H9 (cell line): ENCODE measurements around the gene NRXN3. TPM values are rescaled to one million over a fixed set of nuclear protein-coding genes. Genes with fewer than 3 reads are reported as not detected.

Experiments used
- DNase-seq: peaks from one replicate; pipeline ENCODE4 v3.0.0-alpha.2; 2017
- H2AFZ ChIP-seq: one replicate; pipeline ENCODE4 v1.6.1; 2013; ENCODE audit warnings: mild to moderate bottlenecking, low read length, control low read depth, moderate library complexity
- H2AK5ac ChIP-seq: 2 replicates; pipeline ENCODE4 v1.6.1; 2013; ENCODE audit warnings: low read length, control low read depth, mixed read lengths; ENCODE audit not compliant: insufficient read length
- H2BK120ac ChIP-seq: one replicate; pipeline ENCODE4 v1.6.1; 2013; ENCODE audit warnings: low read depth, mild to moderate bottlenecking, low read length, control low read depth, inconsistent platforms; ENCODE audit not compliant: poor library complexity, severe bottlenecking
- H2BK12ac ChIP-seq: 2 replicates; pipeline ENCODE4 v1.6.1; 2013; ENCODE audit warnings: low read length, control low read depth, mixed read lengths, low read depth; ENCODE audit not compliant: insufficient read length
- H2BK15ac ChIP-seq: 2 replicates; pipeline ENCODE4 v1.6.1; 2013; ENCODE audit warnings: low read depth, low read length, control low read depth
- H2BK20ac ChIP-seq: one replicate; pipeline ENCODE4 v1.6.1; 2013; ENCODE audit warnings: low read depth, mild to moderate bottlenecking, low read length, control low read depth, inconsistent platforms; ENCODE audit not compliant: poor library complexity, severe bottlenecking
- H2BK5ac ChIP-seq: 2 replicates; pipeline ENCODE4 v1.6.1; 2013; ENCODE audit warnings: low read length, control low read depth, mixed read lengths; ENCODE audit not compliant: insufficient read length
- H3K14ac ChIP-seq: 2 replicates; pipeline ENCODE4 v1.6.1; 2013; ENCODE audit warnings: low read length, control low read depth; ENCODE audit not compliant: insufficient read depth
- H3K18ac ChIP-seq: 2 replicates; pipeline ENCODE4 v1.6.1; 2013; ENCODE audit warnings: low read depth, mild to moderate bottlenecking, mixed read lengths, low read length, control low read depth; ENCODE audit not compliant: insufficient read length
- H3K23ac ChIP-seq: 2 replicates; pipeline ENCODE4 v1.6.1; 2013; ENCODE audit warnings: low read length, control low read depth, mixed read lengths, low read depth; ENCODE audit not compliant: insufficient read length
- H3K23me2 ChIP-seq: 2 replicates; pipeline ENCODE4 v1.6.1; 2013; ENCODE audit warnings: low read depth, mild to moderate bottlenecking, mixed read lengths, low read length, control low read depth; ENCODE audit not compliant: insufficient read length, poor library complexity, severe bottlenecking
- H3K27ac ChIP-seq: 2 replicates; pipeline ENCODE4 v1.5.1; 2013; ENCODE audit warnings: low read length, control low read depth, mixed read lengths, low read depth; ENCODE audit not compliant: insufficient read length
- H3K27me3 ChIP-seq: 2 replicates; pipeline ENCODE4 v1.6.1; 2013; ENCODE audit warnings: low read length, control low read depth, inconsistent platforms; ENCODE audit not compliant: insufficient read depth
- H3K4ac ChIP-seq: 2 replicates; pipeline ENCODE4 v1.6.1; 2013; ENCODE audit warnings: low read depth, mild to moderate bottlenecking, control low read depth, inconsistent platforms, low read length, moderate library complexity
- H3K4me1 ChIP-seq: 2 replicates; pipeline ENCODE4 v1.6.1; 2013; ENCODE audit warnings: low read length, control low read depth, inconsistent platforms; ENCODE audit not compliant: insufficient read depth
- H3K4me2 ChIP-seq: 2 replicates; pipeline ENCODE4 v1.6.1; 2013; ENCODE audit warnings: low read length, control low read depth, mixed read lengths; ENCODE audit not compliant: insufficient read length, insufficient read depth
- H3K56ac ChIP-seq: 2 replicates; pipeline ENCODE4 v1.6.1; 2013; ENCODE audit warnings: low read depth, mild to moderate bottlenecking, mixed read lengths, low read length, control low read depth; ENCODE audit not compliant: insufficient read length
- H3K79me1 ChIP-seq: 2 replicates; pipeline ENCODE4 v1.6.1; 2013; ENCODE audit warnings: low read depth, mild to moderate bottlenecking, moderate library complexity, low read length, control low read depth, inconsistent platforms; ENCODE audit not compliant: insufficient read depth, poor library complexity, severe bottlenecking
- H3K79me2 ChIP-seq: 2 replicates; pipeline ENCODE4 v1.6.1; 2013; ENCODE audit warnings: low read length, control low read depth, inconsistent platforms; ENCODE audit not compliant: insufficient read depth
- H3K9ac ChIP-seq: 2 replicates; pipeline ENCODE4 v1.6.1; 2013; ENCODE audit warnings: low read length, control low read depth, mixed read lengths; ENCODE audit not compliant: insufficient read length; ENCODE audit errors: extremely low read depth
- H3K9me3 ChIP-seq: one replicate; pipeline ENCODE4 v1.6.1; 2013; ENCODE audit warnings: low read depth, low read length, inconsistent platforms; ENCODE audit not compliant: control insufficient read depth
- H3T11ph ChIP-seq: one replicate; pipeline ENCODE4 v1.6.1; 2013; ENCODE audit warnings: mild to moderate bottlenecking, low read length, control low read depth, inconsistent platforms
- H4K20me1 ChIP-seq: one replicate; pipeline ENCODE4 v1.6.1; 2013; ENCODE audit not compliant: control insufficient read depth, insufficient read length, insufficient read depth
- H4K5ac ChIP-seq: 2 replicates; pipeline ENCODE4 v1.6.1; 2013; ENCODE audit warnings: low read depth, mild to moderate bottlenecking, mixed read lengths, low read length, control low read depth; ENCODE audit not compliant: insufficient read length
- H4K8ac ChIP-seq: replicated peaks from 2 replicates; pipeline ENCODE4 v1.6.1; 2013; ENCODE audit warnings: low read length, control low read depth, mixed read lengths, low read depth; ENCODE audit not compliant: insufficient read length
- H4K91ac ChIP-seq: 2 replicates; pipeline ENCODE4 v1.6.1; 2013; ENCODE audit warnings: low read depth, mild to moderate bottlenecking, moderate library complexity, mixed read lengths, low read length, control low read depth; ENCODE audit not compliant: insufficient read length
- H3K27ac Mint-ChIP-seq, 3 experiments: 2 replicates in 2 of 3; 3 replicates in 1 of 3; pipeline ENCODE4 v1.8.0; 2020 to 2021; ENCODE audit warnings: mixed read lengths in 3 of 3, mild to moderate bottlenecking in 1 of 3, moderate library complexity in 1 of 3
- H3K27me3 Mint-ChIP-seq: 2 replicates; pipeline ENCODE4 v1.8.0; 2021; ENCODE audit warnings: low read depth, mild to moderate bottlenecking, moderate library complexity, mixed read lengths
- H3K36me3 Mint-ChIP-seq, 3 experiments: 2 replicates in 2 of 3; 3 replicates in 1 of 3; pipeline ENCODE4 v1.8.0; 2020 to 2021; ENCODE audit warnings: low read depth in 3 of 3, mixed read lengths in 3 of 3; ENCODE audit not compliant: insufficient read depth in 1 of 3
- H3K4me1 Mint-ChIP-seq, 2 experiments: 2 replicates each; pipeline ENCODE4 v1.8.0; 2020; ENCODE audit warnings: mixed read lengths in 2 of 2
- H3K4me3 Mint-ChIP-seq, 2 experiments: 2 replicates in 1 of 2; 3 replicates in 1 of 2; pipeline ENCODE4 v1.8.0; 2020 to 2021; ENCODE audit warnings: mild to moderate bottlenecking in 2 of 2, mixed read lengths in 2 of 2, moderate library complexity in 1 of 2
- H3K9me3 Mint-ChIP-seq, 2 experiments: 2 replicates in 1 of 2; 3 replicates in 1 of 2; pipeline ENCODE4 v1.8.0; 2020; ENCODE audit warnings: mild to moderate bottlenecking in 2 of 2, mixed read lengths in 2 of 2, moderate library complexity in 1 of 2
- WGBS: extraction: QIAGEN DNeasy Blood & Tissue Kit; methylation state at CpG from one replicate; pipeline ENCODE4 v1.1.7; 2013; ENCODE audit warnings: missing lambda C conversion rate, low lambda C conversion rate, mixed read lengths; ENCODE audit not compliant: insufficient read length; ENCODE audit errors: extremely low coverage; 5-methylcytosine and 5-hydroxymethylcytosine counted together
- total RNA-seq: library from RNA; stranded (reverse); gene quantifications from 2 replicates; pipeline ENCODE4 v1.2.1, GENCODE V29; 2021
- TF ChIP-seq, protein P1 (sequence below): fragments of 200-600 bp; sonication (generic); conservative IDR thresholded peaks from 3 replicates; pipeline ENCODE4 v1.8.0; 2021; ENCODE audit warnings: antibody characterized with exemption, mild to moderate bottlenecking

Gene NRXN3
- total RNA-seq, 1 experiment from 2014 or later = 1.8 TPM

DNA sequence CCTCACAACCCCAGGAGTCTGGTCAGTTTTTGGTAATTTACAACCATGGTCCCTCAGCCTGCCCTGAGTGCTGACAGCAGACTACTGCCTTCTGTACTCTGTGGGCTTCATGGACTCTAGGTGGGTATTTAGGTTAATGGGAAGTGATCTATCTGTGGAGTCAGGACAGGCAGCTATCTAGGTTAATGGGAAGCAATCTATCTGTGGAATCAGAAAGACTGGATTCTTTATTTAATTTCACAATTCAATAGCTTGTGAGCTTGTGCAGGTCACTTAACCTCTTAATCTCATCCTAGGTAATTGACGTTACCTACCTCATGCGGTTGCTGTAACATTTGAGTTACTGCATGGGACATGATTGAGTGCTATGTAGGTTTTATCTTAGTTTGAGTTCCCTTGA lies 777.5 kb downstream of the NRXN3 start:
- H3K79me1 ChIP-seq = no peaks in the 10 kb centered on the region
- H3K9ac ChIP-seq = no peak overlapping the region
- no peak overlapping the region for H2AFZ ChIP-seq
- Mint-ChIP-seq H3K36me3 (no peaks in the 10 kb centered on the region), H3K9me3 (no peaks in the 10 kb centered on the region), H3K27me3 (peaks cover 12% of the 10 kb centered on the region), H3K27ac (no peak overlapping the region), H3K4me3 (no peak overlapping the region), H3K4me1 (peaks cover 0 to 6% of the 10 kb centered on the region in 2 experiments; a peak in 3 of 4 replicates)
- H3K4me2 ChIP-seq = no peak overlapping the region
- H3K56ac ChIP-seq = no peak overlapping the region
- no peak overlapping the region for H4K8ac ChIP-seq
- no peak overlapping the region for H2BK120ac ChIP-seq
- no peak overlapping the region for H3K4ac ChIP-seq
- no peak overlapping the region for H3T11ph ChIP-seq
- H2AK5ac ChIP-seq = no peak overlapping the region
- no peak overlapping the region for H3K18ac ChIP-seq
- no peaks in the 10 kb centered on the region for H3K79me2 ChIP-seq
- no peak overlapping the region for H2BK5ac ChIP-seq
- H3K23me2 ChIP-seq = no peaks in the 10 kb centered on the region
- no CpG with 5 or more reads among the region's 2 CpGs for WGBS
- H3K27ac ChIP-seq = no peak overlapping the region
- H4K5ac ChIP-seq = no peak overlapping the region
- no peak overlapping the region for H3K14ac ChIP-seq
- H3K9me3 ChIP-seq = no peaks in the 10 kb centered on the region
- H2BK12ac ChIP-seq = no peak overlapping the region
- no peaks in the 10 kb centered on the region for H4K20me1 ChIP-seq
- no peak overlapping the region for H4K91ac ChIP-seq
- H2BK20ac ChIP-seq = no peak overlapping the region
- DNase-seq = no peak
- no peak overlapping the region for H2BK15ac ChIP-seq
- no peak overlapping the region for H3K23ac ChIP-seq
- H3K27me3 ChIP-seq = no peaks in the 10 kb centered on the region
- TF ChIP-seq, protein P1, sequence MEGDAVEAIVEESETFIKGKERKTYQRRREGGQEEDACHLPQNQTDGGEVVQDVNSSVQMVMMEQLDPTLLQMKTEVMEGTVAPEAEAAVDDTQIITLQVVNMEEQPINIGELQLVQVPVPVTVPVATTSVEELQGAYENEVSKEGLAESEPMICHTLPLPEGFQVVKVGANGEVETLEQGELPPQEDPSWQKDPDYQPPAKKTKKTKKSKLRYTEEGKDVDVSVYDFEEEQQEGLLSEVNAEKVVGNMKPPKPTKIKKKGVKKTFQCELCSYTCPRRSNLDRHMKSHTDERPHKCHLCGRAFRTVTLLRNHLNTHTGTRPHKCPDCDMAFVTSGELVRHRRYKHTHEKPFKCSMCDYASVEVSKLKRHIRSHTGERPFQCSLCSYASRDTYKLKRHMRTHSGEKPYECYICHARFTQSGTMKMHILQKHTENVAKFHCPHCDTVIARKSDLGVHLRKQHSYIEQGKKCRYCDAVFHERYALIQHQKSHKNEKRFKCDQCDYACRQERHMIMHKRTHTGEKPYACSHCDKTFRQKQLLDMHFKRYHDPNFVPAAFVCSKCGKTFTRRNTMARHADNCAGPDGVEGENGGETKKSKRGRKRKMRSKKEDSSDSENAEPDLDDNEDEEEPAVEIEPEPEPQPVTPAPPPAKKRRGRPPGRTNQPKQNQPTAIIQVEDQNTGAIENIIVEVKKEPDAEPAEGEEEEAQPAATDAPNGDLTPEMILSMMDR = no peak
- no peaks in the 10 kb centered on the region for H3K4me1 ChIP-seq
